ENCODE data around the gene RBM41. TPM values are rescaled to one million over a fixed set of nuclear protein-coding genes. Genes with fewer than 3 reads are reported as not detected.

The RBM41 gene
- total and polyA plus RNA-seq, 4 donors = 3.8 to 30.6 (median 9.2) TPM

- no peak overlapping the region for H3K4me3 ChIP-seq
- 69 to 100% methylated on average over 1 of the region's 1 CpG for WGBS, 2 donors
- no peaks in the 10 kb centered on the region for H3K9me3 ChIP-seq (ENCODE audit: control insufficient read depth in 4 of 4, insufficient read depth in 3 of 4, low read length in 3 of 4)
- H3K36me3 ChIP-seq (ENCODE audit: control insufficient read depth in 4 of 4, insufficient read depth in 4 of 4, low read length in 4 of 4) = no peaks in the 10 kb centered on the region
- no peaks in the 10 kb centered on the region for H3K4me1 ChIP-seq (ENCODE audit: control insufficient read depth in 5 of 5, insufficient read depth in 5 of 5, low read length in 5 of 5)
- peaks cover 0 to 15% (median 2%) of the 10 kb centered on the region in 3 donors for H3K27me3 ChIP-seq (ENCODE audit: control insufficient read depth in 3 of 3, insufficient read depth in 3 of 3, low read length in 2 of 3)
- no peak overlapping the region for H3K9ac ChIP-seq (ENCODE audit: insufficient read depth in 1 of 2, low read length in 2 of 2)
- TF ChIP-seq CTCF (IDR thresholded peaks at IDR 0.05; ENCODE audit: control extremely low read depth, extremely low read depth) = no peak
- ATAC-seq (ENCODE audit: insufficient read depth, low FRiP score) = no peak
- DNase-seq = no peak
- no peak overlapping the region for H3K27ac ChIP-seq (ENCODE audit: low read depth in 1 of 2, low read length in 1 of 2)
Observed at GRCh38 chrX:107135965-107136307, 17.3 kb upstream of the RBM41 start.

GRCh38 chrX:107135049-107135964 lies 16.7 kb upstream of the RBM41 start:
- WGBS, 2 donors = 55 to 63% methylated on average over 5 of the region's 5 CpGs
- ATAC-seq (ENCODE audit: insufficient read depth, low FRiP score) (no peak), DNase-seq (no peak)
- no peaks in the 10 kb centered on the region for H3K36me3 ChIP-seq (ENCODE audit: control insufficient read depth in 4 of 4, insufficient read depth in 4 of 4, low read length in 4 of 4)
- H3K9me3 ChIP-seq (ENCODE audit: control insufficient read depth in 4 of 4, insufficient read depth in 3 of 4, low read length in 3 of 4) = no peaks in the 10 kb centered on the region
- no peaks in the 10 kb centered on the region for H3K4me1 ChIP-seq (ENCODE audit: control insufficient read depth in 5 of 5, insufficient read depth in 5 of 5, low read length in 5 of 5)
- no peak overlapping the region for H3K9ac ChIP-seq (ENCODE audit: insufficient read depth in 1 of 2, low read length in 2 of 2)
- no peak overlapping the region for H3K4me3 ChIP-seq
- H3K27me3 ChIP-seq (ENCODE audit: control insufficient read depth in 3 of 3, insufficient read depth in 3 of 3, low read length in 2 of 3) = peaks cover 0 to 15% (median 2%) of the 10 kb centered on the region in 3 donors
- no peak overlapping the region for H3K27ac ChIP-seq (ENCODE audit: low read depth in 1 of 2, low read length in 1 of 2)
- TF ChIP-seq CTCF (IDR thresholded peaks at IDR 0.05; ENCODE audit: control extremely low read depth, extremely low read depth) = no peak

- no peak overlapping the region for H3K9ac ChIP-seq (ENCODE audit: insufficient read depth in 1 of 2, low read length in 2 of 2)
- H3K27ac ChIP-seq (ENCODE audit: low read depth in 1 of 2, low read length in 1 of 2) = no peak overlapping the region
- H3K9me3 ChIP-seq (ENCODE audit: control insufficient read depth in 4 of 4, insufficient read depth in 3 of 4, low read length in 3 of 4) = no peaks in the 10 kb centered on the region
- no peak for ATAC-seq (ENCODE audit: insufficient read depth, low FRiP score)
- no peaks in the 10 kb centered on the region for H3K4me1 ChIP-seq (ENCODE audit: control insufficient read depth in 5 of 5, insufficient read depth in 5 of 5, low read length in 5 of 5)
- H3K27me3 ChIP-seq (ENCODE audit: control insufficient read depth in 3 of 3, insufficient read depth in 3 of 3, low read length in 2 of 3) = peaks cover 0 to 15% (median 8%) of the 10 kb centered on the region in 3 donors
- no peak for TF ChIP-seq CTCF (IDR thresholded peaks at IDR 0.05; ENCODE audit: control extremely low read depth, extremely low read depth)
- no peaks in the 10 kb centered on the region for H3K36me3 ChIP-seq (ENCODE audit: control insufficient read depth in 4 of 4, insufficient read depth in 4 of 4, low read length in 4 of 4)
- no peak for DNase-seq
- no peak overlapping the region for H3K4me3 ChIP-seq
Observed at GRCh38 chrX:107123750-107124149, 5.1 kb upstream of the RBM41 start.
